PC-3 (cell line): ENCODE measurements around the gene ECEL1.

ENCODE experiments used
- CTCF ChIP-seq: fragments of 300-600 bp; sonication (generic); conservative IDR thresholded peaks from 2 replicates; pipeline ENCODE4 v1.5.1; 2017; ENCODE audit warnings: antibody characterized with exemption, low read depth, mild to moderate bottlenecking, low read length
- EZH2 ChIP-seq: fragments of 300-600 bp; sonication (generic); IDR thresholded peaks from one replicate; pipeline ENCODE4 v1.6.1; 2017; ENCODE audit warnings: antibody characterized with exemption, mild to moderate bottlenecking, low read length; ENCODE audit not compliant: unreplicated experiment
- EZH2phosphoT487 ChIP-seq: fragments of 300-600 bp; sonication (generic); IDR thresholded peaks from 2 replicates; pipeline ENCODE4 v1.6.1; 2018; ENCODE audit warnings: mild to moderate bottlenecking, antibody characterized with exemption, low read length, borderline replicate concordance

- TF ChIP-seq CTCF (no peak), EZH2 (no peak), EZH2phosphoT487 (no peak)
Observed at GRCh38 chr2:232502911-232503808, 15.5 kb upstream of the ECEL1 start.
